Liver (tissue), 9 donors: ENCODE results near the gene ABCC1. TPM values are rescaled to one million over a fixed set of nuclear protein-coding genes. Genes with fewer than 3 reads are reported as not detected.

ENCODE experiments used
- DNase-seq: peaks from one replicate; pipeline ENCODE4 v3.0.0-alpha.2; 2017; ENCODE audit warnings: low spot score
- H3K27ac ChIP-seq, 2 donors: one replicate each; pipeline ENCODE4 v1.7.0; 2013; ENCODE audit warnings: inconsistent platforms in 2 of 2, low read length in 2 of 2, control low read depth in 1 of 2, low read depth in 1 of 2, mild to moderate bottlenecking in 1 of 2
- H3K27me3 ChIP-seq, 4 donors: one replicate each; pipeline versions ENCODE4 v1.6.1 to v1.7.0; 2013; ENCODE audit warnings: low read length in 3 of 4, inconsistent platforms in 1 of 4, mild to moderate bottlenecking in 1 of 4, moderate library complexity in 1 of 4; ENCODE audit not compliant: control insufficient read depth in 4 of 4, insufficient read depth in 4 of 4
- H3K36me3 ChIP-seq, 4 donors: one replicate each; pipeline versions ENCODE4 v1.6.1 to v1.7.0; 2013; ENCODE audit warnings: low read length in 3 of 4, mild to moderate bottlenecking in 3 of 4, low read depth in 1 of 4, moderate library complexity in 1 of 4; ENCODE audit not compliant: control insufficient read depth in 4 of 4, insufficient read depth in 3 of 4
- H3K4me1 ChIP-seq, 4 donors: one replicate each; pipeline versions ENCODE4 v1.6.1 to v1.7.0; 2013; ENCODE audit warnings: low read length in 3 of 4, mild to moderate bottlenecking in 3 of 4, moderate library complexity in 1 of 4; ENCODE audit not compliant: control insufficient read depth in 4 of 4, insufficient read depth in 4 of 4
- H3K4me3 ChIP-seq, 3 donors: one replicate each; pipeline versions ENCODE4 v1.6.1 to v1.7.0; 2013; ENCODE audit warnings: low read length in 3 of 3, control low read depth in 1 of 3, low read depth in 1 of 3, mild to moderate bottlenecking in 1 of 3
- H3K9ac ChIP-seq, 2 donors: one replicate each; pipeline ENCODE4 v1.7.0; 2013; ENCODE audit warnings: low read length in 2 of 2, mild to moderate bottlenecking in 2 of 2, moderate library complexity in 2 of 2, control low read depth in 1 of 2, low read depth in 1 of 2
- H3K9me3 ChIP-seq, 4 donors: one replicate each; pipeline versions ENCODE4 v1.6.1 to v1.7.0; 2013; ENCODE audit warnings: low read length in 3 of 4; ENCODE audit not compliant: control insufficient read depth in 4 of 4
- ATF3 ChIP-seq: IDR thresholded peaks from 2 replicates; pipeline ENCODE4 v1.6.1; 2016; ENCODE audit warnings: antibody characterized with exemption
- CTCF ChIP-seq: fragments of 150-350 bp; IDR thresholded peaks from 2 replicates; pipeline ENCODE4 v1.5.1; 2017; ENCODE audit warnings: improper control_type of control experiment, low read depth, low read length; ENCODE audit not compliant: missing input control
- EGR1 ChIP-seq, 2 donors: IDR thresholded peaks; 2 replicates each; pipeline ENCODE4 v1.6.1; 2016 to 2018; ENCODE audit warnings: antibody characterized with exemption in 2 of 2, low read depth in 2 of 2
- FOXA1 ChIP-seq: IDR thresholded peaks from 2 replicates; pipeline ENCODE4 v1.6.1; 2016; ENCODE audit warnings: antibody characterized with exemption
- FOXA2 ChIP-seq: IDR thresholded peaks from 2 replicates; pipeline ENCODE4 v1.6.1; 2016; ENCODE audit warnings: antibody characterized with exemption
- GABPA ChIP-seq, 2 donors: IDR thresholded peaks in 1 of 2; conservative IDR thresholded peaks in 1 of 2; 2 replicates each; pipeline ENCODE4 v1.6.1; 2016; ENCODE audit warnings: antibody characterized with exemption in 2 of 2, mild to moderate bottlenecking in 1 of 2, moderate library complexity in 1 of 2
- HNF4A ChIP-seq, 2 donors: conservative IDR thresholded peaks; 2 replicates each; pipeline ENCODE4 v1.6.1; 2016; ENCODE audit warnings: antibody characterized with exemption in 2 of 2, mild to moderate bottlenecking in 2 of 2
- HNF4G ChIP-seq: IDR thresholded peaks from 2 replicates; pipeline ENCODE4 v1.6.1; 2016; ENCODE audit warnings: antibody characterized with exemption
- JUND ChIP-seq, 2 donors: IDR thresholded peaks; 2 replicates each; pipeline ENCODE4 v1.6.1; 2016; ENCODE audit warnings: antibody characterized with exemption in 2 of 2
- NR2F2 ChIP-seq: IDR thresholded peaks from 2 replicates; pipeline ENCODE4 v1.6.1; 2016; ENCODE audit warnings: antibody characterized with exemption
- RAD21 ChIP-seq, 2 donors: IDR thresholded peaks; 2 replicates each; pipeline ENCODE4 v1.6.1; 2016; ENCODE audit warnings: antibody characterized with exemption in 2 of 2, mild to moderate bottlenecking in 2 of 2
- RXRA ChIP-seq, 2 donors: IDR thresholded peaks; 2 replicates each; pipeline ENCODE4 v1.6.1; 2017 to 2018; ENCODE audit warnings: antibody characterized with exemption in 2 of 2, mild to moderate bottlenecking in 1 of 2
- SP1 ChIP-seq: IDR thresholded peaks from 2 replicates; pipeline ENCODE4 v1.6.1; 2018; ENCODE audit warnings: antibody characterized with exemption, mild to moderate bottlenecking
- TAF1 ChIP-seq: conservative IDR thresholded peaks from 2 replicates; pipeline ENCODE4 v1.6.1; 2016; ENCODE audit warnings: antibody characterized with exemption, mild to moderate bottlenecking
- ZBTB33 ChIP-seq: IDR thresholded peaks from 2 replicates; pipeline ENCODE4 v1.6.1; 2016; ENCODE audit warnings: antibody characterized with exemption
- WGBS: extraction: QIAGEN DNeasy Blood & Tissue Kit; methylation state at CpG from one replicate; pipeline ENCODE4 v1.1.7; 2013; 5-methylcytosine and 5-hydroxymethylcytosine counted together
- polyA plus RNA-seq, 2 donors: library from polyadenylated mRNA; stranded (reverse) in 1 of 2; unstranded in 1 of 2; fragments of 200-250 nt in 1 of 2; fragments of >200 nt in 1 of 2; fragmentation: Nextera tagmentation in 1 of 2; extraction: Ambion mirVana in 1 of 2; gene quantifications; one replicate each; pipeline versions ENCODE4 v1.2.1 to v1.2.3, GENCODE V29; 2013 to 2015
- total RNA-seq, 2 donors: library from RNA; depleted of rRNA; stranded (reverse); fragments of >200 nt; gene quantifications; one replicate each; pipeline ENCODE4 v1.2.3, GENCODE V29; 2014
- TF ChIP-seq, protein P1 (sequence below): IDR thresholded peaks from 2 replicates; pipeline ENCODE4 v1.6.1; 2016; ENCODE audit warnings: antibody characterized with exemption
- TF ChIP-seq, protein P2 (sequence below): IDR thresholded peaks from 2 replicates; pipeline ENCODE4 v1.6.1; 2016; ENCODE audit warnings: antibody characterized with exemption, mild to moderate bottlenecking
- donor health status: healthy.
- donor health status: healthy.
- donor health status: healthy.
- donor health status: healthy.
- donor health status: healthy.

The ABCC1 gene
- total and polyA plus RNA-seq, 4 donors = 0.85 to 7.7 (median 4.2) TPM

DNA sequence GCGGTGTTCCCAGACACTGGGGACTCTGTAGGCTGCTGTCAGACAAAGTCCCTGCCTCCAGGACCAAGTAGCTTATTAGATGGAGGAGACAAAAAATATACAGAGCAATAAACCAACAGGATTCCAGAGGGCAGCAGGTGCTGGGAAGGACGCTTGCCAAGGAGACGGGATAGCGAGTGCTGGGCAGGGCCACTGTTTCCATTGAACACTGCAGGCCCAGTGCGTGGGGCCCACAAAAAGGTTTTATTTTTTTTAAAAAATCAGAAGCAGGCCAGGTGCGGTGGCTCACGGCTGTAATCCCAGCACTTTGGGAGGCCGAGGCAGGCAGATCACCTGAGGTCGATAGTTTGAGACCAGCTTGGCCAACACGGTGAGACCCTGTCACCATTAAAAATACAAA is 189.6 kb downstream of the ABCC1 start:
- Histone ChIP-seq H3K4me3 (no peak overlapping the region), H3K9me3 (no peaks in the 10 kb centered on the region), H3K27me3 (no peaks in the 10 kb centered on the region), H3K36me3 (peaks cover 0 to 3% (median 2%) of the 10 kb centered on the region in 4 donors), H3K4me1 (no peaks in the 10 kb centered on the region), H3K9ac (no peak overlapping the region), H3K27ac (no peak overlapping the region)
- DNase-seq = no peak
- no peak for TF ChIP-seq CTCF
- no peak for TF ChIP-seq SP1
- no peak for TF ChIP-seq ZBTB33
- TF ChIP-seq, protein P1, sequence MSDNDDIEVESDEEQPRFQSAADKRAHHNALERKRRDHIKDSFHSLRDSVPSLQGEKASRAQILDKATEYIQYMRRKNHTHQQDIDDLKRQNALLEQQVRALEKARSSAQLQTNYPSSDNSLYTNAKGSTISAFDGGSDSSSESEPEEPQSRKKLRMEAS = no peak
- TF ChIP-seq GABPA (IDR thresholded peaks at IDR 0.05 in 1 of 2, conservative IDR thresholded peaks at IDR 0.05 in 1 of 2) = no peak
- TF ChIP-seq FOXA1 = no peak
- no peak for TF ChIP-seq HNF4A (conservative IDR thresholded peaks at IDR 0.05)
- no peak for TF ChIP-seq JUND (IDR thresholded peaks at IDR 0.05)
- TF ChIP-seq ATF3 = no peak
- TF ChIP-seq RAD21 (IDR thresholded peaks at IDR 0.05) = no peak
- TF ChIP-seq FOXA2 = no peak
- TF ChIP-seq, protein P2, sequence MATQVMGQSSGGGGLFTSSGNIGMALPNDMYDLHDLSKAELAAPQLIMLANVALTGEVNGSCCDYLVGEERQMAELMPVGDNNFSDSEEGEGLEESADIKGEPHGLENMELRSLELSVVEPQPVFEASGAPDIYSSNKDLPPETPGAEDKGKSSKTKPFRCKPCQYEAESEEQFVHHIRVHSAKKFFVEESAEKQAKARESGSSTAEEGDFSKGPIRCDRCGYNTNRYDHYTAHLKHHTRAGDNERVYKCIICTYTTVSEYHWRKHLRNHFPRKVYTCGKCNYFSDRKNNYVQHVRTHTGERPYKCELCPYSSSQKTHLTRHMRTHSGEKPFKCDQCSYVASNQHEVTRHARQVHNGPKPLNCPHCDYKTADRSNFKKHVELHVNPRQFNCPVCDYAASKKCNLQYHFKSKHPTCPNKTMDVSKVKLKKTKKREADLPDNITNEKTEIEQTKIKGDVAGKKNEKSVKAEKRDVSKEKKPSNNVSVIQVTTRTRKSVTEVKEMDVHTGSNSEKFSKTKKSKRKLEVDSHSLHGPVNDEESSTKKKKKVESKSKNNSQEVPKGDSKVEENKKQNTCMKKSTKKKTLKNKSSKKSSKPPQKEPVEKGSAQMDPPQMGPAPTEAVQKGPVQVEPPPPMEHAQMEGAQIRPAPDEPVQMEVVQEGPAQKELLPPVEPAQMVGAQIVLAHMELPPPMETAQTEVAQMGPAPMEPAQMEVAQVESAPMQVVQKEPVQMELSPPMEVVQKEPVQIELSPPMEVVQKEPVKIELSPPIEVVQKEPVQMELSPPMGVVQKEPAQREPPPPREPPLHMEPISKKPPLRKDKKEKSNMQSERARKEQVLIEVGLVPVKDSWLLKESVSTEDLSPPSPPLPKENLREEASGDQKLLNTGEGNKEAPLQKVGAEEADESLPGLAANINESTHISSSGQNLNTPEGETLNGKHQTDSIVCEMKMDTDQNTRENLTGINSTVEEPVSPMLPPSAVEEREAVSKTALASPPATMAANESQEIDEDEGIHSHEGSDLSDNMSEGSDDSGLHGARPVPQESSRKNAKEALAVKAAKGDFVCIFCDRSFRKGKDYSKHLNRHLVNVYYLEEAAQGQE = no peak
- no peak for TF ChIP-seq EGR1 (IDR thresholded peaks at IDR 0.05; ENCODE audit: low read depth in 2 of 2)
- no peak for TF ChIP-seq TAF1
- TF ChIP-seq HNF4G = no peak
- no peak for TF ChIP-seq NR2F2
- no peak for TF ChIP-seq RXRA (IDR thresholded peaks at IDR 0.05)
- 98% methylated on average over 10 of the region's 10 CpGs for WGBS

- WGBS = 96% methylated on average over 7 of the region's 7 CpGs
- no peak overlapping the region for H3K4me3 ChIP-seq
- H3K27ac ChIP-seq = no peak overlapping the region
- peaks cover 0 to 3% (median 2%) of the 10 kb centered on the region in 4 donors for H3K36me3 ChIP-seq
- no peaks in the 10 kb centered on the region for H3K27me3 ChIP-seq
- no peak overlapping the region for H3K9ac ChIP-seq
- DNase-seq = no peak
- H3K9me3 ChIP-seq = no peaks in the 10 kb centered on the region
- H3K4me1 ChIP-seq = no peaks in the 10 kb centered on the region
- no peak for TF ChIP-seq CTCF
- TF ChIP-seq SP1 = no peak
- TF ChIP-seq NR2F2 = no peak
- no peak for TF ChIP-seq RAD21 (IDR thresholded peaks at IDR 0.05)
- no peak for TF ChIP-seq JUND (IDR thresholded peaks at IDR 0.05)
- TF ChIP-seq ZBTB33 = no peak
Measured at GRCh38 chr16:16139806-16140205, 190.4 kb downstream of the ABCC1 start.
